ENCODE measurements around the gene ABTB2.

ABTB2 gene

DNA sequence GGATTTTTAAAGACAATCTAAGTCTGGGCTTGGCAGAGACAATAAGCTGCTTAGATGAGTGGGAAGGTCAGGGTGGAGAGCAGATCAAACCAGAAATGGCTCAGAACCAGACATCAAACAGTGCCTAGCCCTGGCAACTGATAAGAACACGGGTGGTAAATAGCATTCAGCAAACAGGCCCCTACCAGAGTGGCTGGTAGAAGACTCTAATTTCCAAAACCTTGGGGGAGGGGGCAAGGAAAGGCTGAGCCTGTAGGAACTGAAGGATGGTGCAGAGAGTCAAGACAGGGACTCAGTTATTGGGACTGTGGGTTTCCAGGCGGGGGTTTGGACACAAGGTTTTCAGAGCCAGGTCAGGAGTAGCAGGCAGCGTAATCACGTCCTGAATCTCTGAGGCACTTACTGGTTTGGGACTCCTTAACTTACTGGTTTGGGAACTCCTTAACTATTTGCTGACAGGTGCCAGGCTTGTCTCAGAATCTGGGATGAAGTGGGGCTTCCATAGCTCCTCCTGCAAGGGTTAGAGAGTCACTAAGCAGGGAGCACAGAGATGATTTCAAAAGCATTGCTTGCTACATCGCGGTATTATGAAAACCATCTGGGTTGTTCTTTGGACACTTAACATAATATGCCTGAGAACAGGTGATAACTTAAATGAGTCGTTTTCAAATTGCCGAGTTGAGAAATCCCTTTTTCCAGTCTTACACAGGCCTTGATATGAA lies 5.7 kb upstream of the ABTB2 start:
- TF ChIP-seq, protein P1, sequence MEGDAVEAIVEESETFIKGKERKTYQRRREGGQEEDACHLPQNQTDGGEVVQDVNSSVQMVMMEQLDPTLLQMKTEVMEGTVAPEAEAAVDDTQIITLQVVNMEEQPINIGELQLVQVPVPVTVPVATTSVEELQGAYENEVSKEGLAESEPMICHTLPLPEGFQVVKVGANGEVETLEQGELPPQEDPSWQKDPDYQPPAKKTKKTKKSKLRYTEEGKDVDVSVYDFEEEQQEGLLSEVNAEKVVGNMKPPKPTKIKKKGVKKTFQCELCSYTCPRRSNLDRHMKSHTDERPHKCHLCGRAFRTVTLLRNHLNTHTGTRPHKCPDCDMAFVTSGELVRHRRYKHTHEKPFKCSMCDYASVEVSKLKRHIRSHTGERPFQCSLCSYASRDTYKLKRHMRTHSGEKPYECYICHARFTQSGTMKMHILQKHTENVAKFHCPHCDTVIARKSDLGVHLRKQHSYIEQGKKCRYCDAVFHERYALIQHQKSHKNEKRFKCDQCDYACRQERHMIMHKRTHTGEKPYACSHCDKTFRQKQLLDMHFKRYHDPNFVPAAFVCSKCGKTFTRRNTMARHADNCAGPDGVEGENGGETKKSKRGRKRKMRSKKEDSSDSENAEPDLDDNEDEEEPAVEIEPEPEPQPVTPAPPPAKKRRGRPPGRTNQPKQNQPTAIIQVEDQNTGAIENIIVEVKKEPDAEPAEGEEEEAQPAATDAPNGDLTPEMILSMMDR (conservative IDR thresholded peaks at IDR 0.05; ENCODE audit: control insufficient read depth, insufficient read depth, low read depth, low read length) = no peak
- DNase-seq (ENCODE audit: low read depth) = peak; percentile 32
- H3K4me3 ChIP-seq (ENCODE audit: control insufficient read depth, low read depth, low read length) = no peak overlapping the region

GRCh38 chr11:34360046-34360445 lies 2.2 kb upstream of the ABTB2 start:
- no peak overlapping the region for H3K4me3 ChIP-seq (ENCODE audit: control insufficient read depth, low read depth, low read length)
- TF ChIP-seq, protein P1 (conservative IDR thresholded peaks at IDR 0.05; ENCODE audit: control insufficient read depth, insufficient read depth, low read depth, low read length) = no peak
- DNase-seq (ENCODE audit: low read depth) = no peak

DNA sequence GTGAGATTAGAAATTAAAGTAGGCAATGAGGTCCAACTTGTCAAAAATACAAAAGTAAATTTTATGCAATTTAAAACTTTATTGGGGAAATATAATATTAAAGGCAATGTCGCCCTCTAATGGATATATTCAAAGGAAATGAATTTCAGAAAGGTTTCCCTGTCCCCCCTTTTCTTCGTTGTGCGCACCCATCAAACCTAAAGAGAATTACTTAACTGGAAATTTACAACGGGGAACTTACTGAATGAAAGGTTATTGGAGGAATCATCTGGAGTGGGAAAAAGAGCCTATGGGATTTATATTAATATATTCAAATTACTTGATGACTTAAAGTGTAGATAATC lies 1.7 kb upstream of the ABTB2 start:
- no peak for DNase-seq (ENCODE audit: low read depth)
- H3K4me3 ChIP-seq (ENCODE audit: control insufficient read depth, low read depth, low read length) = no peak overlapping the region
- TF ChIP-seq, protein P1 (conservative IDR thresholded peaks at IDR 0.05; ENCODE audit: control insufficient read depth, insufficient read depth, low read depth, low read length) = no peak

DNA sequence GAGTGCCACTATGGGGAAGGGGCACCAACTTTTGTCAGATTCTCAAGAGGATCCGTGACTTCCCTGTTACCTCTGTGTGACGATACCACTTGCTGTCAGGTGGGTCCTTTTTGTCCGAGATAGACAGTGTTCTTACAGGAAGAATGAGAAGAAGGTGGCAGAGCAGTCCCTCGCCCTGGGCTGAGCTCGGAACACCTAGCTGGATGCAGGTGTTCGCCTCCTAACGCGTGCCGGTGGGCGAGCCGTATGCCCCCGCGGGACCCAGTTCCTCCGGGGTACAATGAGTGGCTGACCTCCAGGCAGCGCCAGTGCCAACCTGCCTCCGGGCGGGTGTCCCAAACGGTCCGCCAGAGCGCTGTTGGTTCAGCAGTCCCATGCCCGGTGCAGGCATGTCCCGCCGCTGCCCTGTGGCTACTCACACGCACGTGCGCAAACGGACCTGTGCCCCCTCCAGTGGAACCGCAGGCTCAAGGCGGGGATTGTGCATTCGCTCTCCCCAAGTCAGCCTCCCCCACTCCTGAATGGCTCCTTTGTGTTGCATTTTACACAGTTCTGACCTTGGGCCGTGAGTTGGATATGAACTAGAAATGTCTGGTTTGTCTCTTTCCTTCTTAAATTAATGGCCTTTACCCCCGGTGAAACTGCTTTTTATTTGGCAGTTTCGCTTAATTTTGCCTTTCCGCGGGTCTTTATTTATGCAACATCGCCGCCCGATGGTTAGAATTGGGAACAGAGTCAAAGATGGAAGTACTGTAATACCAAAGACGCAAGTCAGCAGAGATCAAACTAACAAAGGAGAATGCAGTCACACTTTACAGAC lies 1.1 kb upstream of the ABTB2 start:
- TF ChIP-seq, protein P1 (conservative IDR thresholded peaks at IDR 0.05; ENCODE audit: control insufficient read depth, insufficient read depth, low read depth, low read length) = peak; percentile 80
- DNase-seq (ENCODE audit: low read depth) = peak; percentile 79
- H3K4me3 ChIP-seq (ENCODE audit: control insufficient read depth, low read depth, low read length) = peak overlapping the region; percentile 51

DNA sequence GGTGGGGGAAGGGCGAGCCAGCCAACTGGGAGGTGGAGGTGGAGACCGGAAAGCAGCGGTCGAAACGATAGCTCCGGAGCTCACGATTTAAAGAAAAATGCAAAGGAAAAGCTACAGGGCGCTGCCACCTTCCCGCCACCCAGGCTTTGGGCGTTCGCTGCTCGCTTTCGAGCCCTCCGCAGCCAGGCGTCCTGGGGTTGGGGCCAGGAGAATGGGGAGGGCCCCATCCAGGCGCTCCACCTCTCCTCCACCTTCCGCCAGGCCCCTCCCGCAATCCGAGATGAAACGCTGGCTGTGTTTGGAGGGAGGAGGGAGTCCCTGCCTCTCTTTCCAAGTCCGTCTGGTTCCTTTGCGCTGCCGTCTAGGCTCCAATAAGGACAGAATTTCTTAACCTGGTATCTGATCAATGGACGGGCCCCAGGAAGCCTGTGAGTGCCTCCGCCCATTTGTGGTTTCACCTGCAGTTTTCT lies 483 bp upstream of the ABTB2 start:
- TF ChIP-seq, protein P1 (conservative IDR thresholded peaks at IDR 0.05; ENCODE audit: control insufficient read depth, insufficient read depth, low read depth, low read length) = no peak
- peak overlapping the region; percentile 51 for H3K4me3 ChIP-seq (ENCODE audit: control insufficient read depth, low read depth, low read length)
- peak; percentile 47 for DNase-seq (ENCODE audit: low read depth)

- TF ChIP-seq, protein P1 (conservative IDR thresholded peaks at IDR 0.05; ENCODE audit: control insufficient read depth, insufficient read depth, low read depth, low read length) = no peak
- peak; percentile 55 for DNase-seq (ENCODE audit: low read depth)
- peak overlapping the region; percentile 58 for H3K4me3 ChIP-seq (ENCODE audit: control insufficient read depth, low read depth, low read length)
Measured at GRCh38 chr11:34356913-34357700, 703 bp downstream of the ABTB2 start.
